H1 (cell line): Measurements from ENCODE around the gene NOL12. TPM values are rescaled to one million over a fixed set of nuclear protein-coding genes. Genes with fewer than 3 reads are reported as not detected.
"Not testable (repeated sequence)": the region's sequence is repeated elsewhere in the genome, so short reads cannot be mapped to it uniquely, and the experiment has no call there.

ENCODE experiments used
- CTCF ChIA-PET: fragments of 300-600 bp; sonication (Branson Sonifier 250); formaldehyde crosslinking; loops from one replicate; lab custom pipeline; 2021; ENCODE audit not compliant: partially characterized antibody; lab: Charles Lee
- POLR2A ChIA-PET: fragments of 300-600 bp; sonication (Branson Sonifier 250); formaldehyde crosslinking; loops from one replicate; lab custom pipeline; 2021; ENCODE audit warnings: inconsistent platforms; ENCODE audit not compliant: partially characterized antibody; lab: Charles Lee
- DNase-seq, 2 experiments: peaks; one replicate each; pipeline versions ENCODE4 v3.0.0 to v3.0.0-alpha.2; 2010 to 2022; ENCODE audit warnings: low spot score in 2 of 2, low read depth in 1 of 2, mixed read lengths in 1 of 2
- FAIRE-seq: peaks from 2 replicates; lab custom pipeline; 2011; peaks lifted over from hg19 to GRCh38; lab: Jason Lieb, UNC
- H2AFZ ChIP-seq: 2 replicates; pipeline ENCODE4 v1.8.1; 2012; ENCODE audit warnings: low read length, inconsistent platforms
- H2AK5ac ChIP-seq: 2 replicates; pipeline ENCODE4 v1.6.1; 2013; ENCODE audit warnings: low read depth, low read length
- H2BK120ac ChIP-seq: replicated peaks from 2 replicates; pipeline ENCODE3; 2013; ENCODE audit warnings: low read depth, low read length, inconsistent platforms
- H2BK12ac ChIP-seq: 2 replicates; pipeline ENCODE4 v1.6.1; 2013; ENCODE audit warnings: low read depth, low read length
- H2BK15ac ChIP-seq: 2 replicates; pipeline ENCODE4 v1.6.1; 2013; ENCODE audit warnings: low read length
- H2BK20ac ChIP-seq: 2 replicates; pipeline ENCODE4 v1.6.1; 2013; ENCODE audit warnings: low read length
- H2BK5ac ChIP-seq: 2 replicates; pipeline ENCODE4 v1.6.1; 2013; ENCODE audit warnings: low read depth, low read length
- H3K14ac ChIP-seq: 2 replicates; pipeline ENCODE4 v1.6.1; 2013; ENCODE audit warnings: inconsistent platforms; ENCODE audit not compliant: insufficient read length
- H3K18ac ChIP-seq: 2 replicates; pipeline ENCODE4 v1.6.1; 2013; ENCODE audit warnings: low read length; ENCODE audit errors: extremely low read depth
- H3K23ac ChIP-seq: 2 replicates; pipeline ENCODE4 v1.6.1; 2013; ENCODE audit warnings: inconsistent platforms; ENCODE audit not compliant: insufficient read length
- H3K23me2 ChIP-seq: 2 replicates; pipeline ENCODE4 v1.6.1; 2013; ENCODE audit warnings: low read depth, low read length
- H3K27ac ChIP-seq: 2 replicates; pipeline ENCODE4 v1.6.1; 2011; ENCODE audit warnings: low read depth, low read length, inconsistent platforms
- H3K27me3 ChIP-seq, 4 experiments: replicated peaks in 1 of 4; 1 replicate in 1 of 4; 2 replicates in 3 of 4; pipeline versions ENCODE4 v1.6.1 to v1.8.1; 2011 to 2013; ENCODE audit warnings: low read length in 3 of 4, mild to moderate bottlenecking in 3 of 4, inconsistent platforms in 2 of 4, mixed read lengths in 2 of 4, moderate library complexity in 1 of 4; ENCODE audit not compliant: control insufficient read depth in 3 of 4, insufficient read depth in 3 of 4; ENCODE audit errors: extremely low read depth in 1 of 4
- H3K36me3 ChIP-seq, 4 experiments: 2 replicates each; pipeline versions ENCODE4 v1.6.1 to v1.8.1; 2011 to 2013; ENCODE audit warnings: mild to moderate bottlenecking in 4 of 4, low read length in 3 of 4, moderate library complexity in 2 of 4, control low read depth in 1 of 4, inconsistent platforms in 1 of 4; ENCODE audit not compliant: insufficient read depth in 4 of 4, control insufficient read depth in 2 of 4
- H3K4ac ChIP-seq: replicated peaks from 2 replicates; pipeline ENCODE3; 2013; ENCODE audit warnings: low read length, low read depth, mixed read lengths, inconsistent platforms; ENCODE audit not compliant: insufficient read length
- H3K4me1 ChIP-seq, 4 experiments: replicated peaks in 1 of 4; 1 replicate in 1 of 4; 2 replicates in 3 of 4; pipeline versions ENCODE4 v1.6.1 to v1.8.1; 2011 to 2013; ENCODE audit warnings: low read length in 3 of 4, inconsistent platforms in 2 of 4, mixed read lengths in 1 of 4; ENCODE audit not compliant: insufficient read depth in 4 of 4, control insufficient read depth in 3 of 4
- H3K4me2 ChIP-seq, 2 experiments: 2 replicates each; pipeline versions ENCODE4 v1.6.1 to v1.8.1; 2011 to 2013; ENCODE audit warnings: low read depth in 2 of 2, low read length in 2 of 2, control low read depth in 1 of 2, inconsistent platforms in 1 of 2, mild to moderate bottlenecking in 1 of 2; ENCODE audit not compliant: insufficient read depth in 1 of 2
- H3K4me3 ChIP-seq, 4 experiments: fragments of 200-600, 300-600 bp in 1 of 4; sonication (generic), shearing (Covaris generic), sonication (Bioruptor Twin) in 1 of 4; 2 replicates each; pipeline versions ENCODE4 v1.5.1 to v1.8.1; 2011 to 2016; ENCODE audit warnings: low read length in 4 of 4, low read depth in 3 of 4, control low read depth in 2 of 4, inconsistent platforms in 2 of 4, mild to moderate bottlenecking in 2 of 4, mixed read lengths in 1 of 4, moderate library complexity in 1 of 4; ENCODE audit not compliant: insufficient read depth in 2 of 4; ENCODE audit errors: extremely low read depth in 1 of 4
- H3K56ac ChIP-seq: replicated peaks from 2 replicates; pipeline ENCODE3; 2013; ENCODE audit warnings: low read depth, mild to moderate bottlenecking, mixed read lengths, low read length, inconsistent platforms; ENCODE audit not compliant: insufficient read length
- H3K79me1 ChIP-seq: 2 replicates; pipeline ENCODE4 v1.6.1; 2013; ENCODE audit warnings: low read depth, low read length, control low read depth
- H3K79me2 ChIP-seq, 2 experiments: 2 replicates each; pipeline versions ENCODE4 v1.6.1 to v1.8.1; 2012 to 2013; ENCODE audit warnings: low read length in 2 of 2, mild to moderate bottlenecking in 2 of 2, inconsistent platforms in 1 of 2; ENCODE audit not compliant: insufficient read depth in 2 of 2, control insufficient read depth in 1 of 2
- H3K9ac ChIP-seq, 4 experiments: replicated peaks in 1 of 4; 1 replicate in 1 of 4; 2 replicates in 3 of 4; pipeline versions ENCODE4 v1.6.1 to v1.8.1; 2011 to 2013; ENCODE audit warnings: low read depth in 3 of 4, low read length in 3 of 4, control low read depth in 2 of 4, mild to moderate bottlenecking in 2 of 4, moderate library complexity in 2 of 4, inconsistent platforms in 1 of 4; ENCODE audit errors: extremely low read depth in 1 of 4
- H3K9me3 ChIP-seq, 2 experiments: 2 replicates each; pipeline versions ENCODE4 v1.6.1 to v1.8.1; 2012 to 2013; ENCODE audit warnings: mild to moderate bottlenecking in 2 of 2, moderate library complexity in 2 of 2, control low read depth in 1 of 2, inconsistent platforms in 1 of 2, low read depth in 1 of 2, low read length in 1 of 2, mixed read lengths in 1 of 2; ENCODE audit not compliant: insufficient read depth in 2 of 2
- H4K20me1 ChIP-seq, 2 experiments: replicated peaks in 1 of 2; 2 replicates each; pipeline versions ENCODE3 to v1.8.1; 2011 to 2013; ENCODE audit warnings: inconsistent platforms in 2 of 2, low read length in 2 of 2, mild to moderate bottlenecking in 1 of 2; ENCODE audit not compliant: insufficient read depth in 2 of 2, control insufficient read depth in 1 of 2
- H4K5ac ChIP-seq: 2 replicates; pipeline ENCODE4 v1.6.1; 2013; ENCODE audit warnings: low read length, low read depth, mixed read lengths, inconsistent platforms; ENCODE audit not compliant: insufficient read length
- H4K8ac ChIP-seq: 2 replicates; pipeline ENCODE4 v1.8.0; 2013; ENCODE audit warnings: mild to moderate bottlenecking, moderate library complexity, low read length, inconsistent platforms; ENCODE audit not compliant: insufficient read depth; ENCODE audit errors: extremely low read depth
- H4K91ac ChIP-seq: replicated peaks from 2 replicates; pipeline ENCODE3; 2013; ENCODE audit warnings: low read length, mixed read lengths, inconsistent platforms; ENCODE audit not compliant: insufficient read length
- WGBS, 2 experiments: shearing (Covaris generic) in 1 of 2; methylation state at CpG; one replicate each; pipeline versions ENCODE4 v1.1.6 to v1.1.7; 2013 to 2015; ENCODE audit warnings: low lambda C conversion rate in 2 of 2, mixed read lengths in 2 of 2, inconsistent platforms in 1 of 2, low coverage in 1 of 2, missing lambda C conversion rate in 1 of 2; ENCODE audit not compliant: insufficient replicate concordance in 2 of 2, insufficient coverage in 1 of 2, insufficient read length in 1 of 2; ENCODE audit errors: extremely low coverage in 1 of 2, missing lambda C conversion rate in 1 of 2; 5-methylcytosine and 5-hydroxymethylcytosine counted together
- polyA plus RNA-seq, 7 experiments: library from polyadenylated mRNA; depleted of rRNA in 3 of 7; stranded (reverse) in 5 of 7; unstranded in 2 of 7; fragments of >200 nt in 5 of 7; fragments of 200-250 nt in 2 of 7; gene quantifications; 1 replicate in 5 of 7; 2 replicates in 1 of 7; 4 replicates in 1 of 7; pipeline versions ENCODE4 v1.2.1 to v1.2.3, GENCODE V29; 2011 to 2013; ENCODE audit warnings: missing spikeins in 2 of 7, mixed read lengths in 2 of 7
- total RNA-seq: library from RNA; stranded (reverse); fragmentation: NEBNext Ultra II Directional; extraction: Animal tissue kit (Norgen Biotek cat#: 25700); gene quantifications from 2 replicates; pipeline ENCODE4 v1.2.1, GENCODE V29; 2021

The NOL12 gene
- total and polyA plus RNA-seq, 2 of the 8 experiments (the other 6 are each of a cell fraction or from before 2014, with no cell fraction given) = 25.3 to 28.3 TPM

DNA sequence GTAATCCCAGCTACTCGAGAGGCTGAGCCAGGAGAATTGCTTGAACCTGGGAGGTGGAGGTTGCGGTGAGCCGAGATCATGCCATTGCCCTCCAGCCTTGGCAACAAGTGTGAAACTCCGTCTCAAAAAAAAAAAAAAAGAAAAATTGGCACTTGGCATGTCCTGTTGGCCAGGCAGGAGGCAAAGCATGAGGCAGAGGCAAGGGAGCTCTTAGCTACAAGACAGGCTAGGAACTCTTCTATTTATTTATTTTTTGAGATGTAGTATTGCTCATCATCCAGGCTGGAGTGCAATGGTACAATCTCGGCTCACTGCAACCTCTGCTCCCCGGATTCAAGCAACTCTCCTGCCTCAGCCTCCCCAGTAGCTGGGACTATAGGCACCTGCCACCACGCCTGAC lies 8.0 kb downstream of the NOL12 start:
- POLR2A ChIA-PET = interaction anchor here (0.7 to 1.3 kb wide), 4 partner anchors 15 to 62 kb away, joined by 3 read pairs; no protein-coding TSS in a partner anchor
- H2BK15ac ChIP-seq, H2AFZ ChIP-seq, H3K27me3 ChIP-seq, H4K5ac ChIP-seq, H3K4me3 ChIP-seq, H2BK120ac ChIP-seq, FAIRE-seq, H3K79me2 ChIP-seq, H3K4me1 ChIP-seq, H3K79me1 ChIP-seq, H3K9me3 ChIP-seq, H4K91ac ChIP-seq, H2BK5ac ChIP-seq, H3K18ac ChIP-seq, H4K20me1 ChIP-seq, H3K27ac ChIP-seq, H2AK5ac ChIP-seq, H3K4me2 ChIP-seq, H3K4ac ChIP-seq, H3K14ac ChIP-seq, H3K9ac ChIP-seq, H3K23me2 ChIP-seq, H4K8ac ChIP-seq, H2BK12ac ChIP-seq, H2BK20ac ChIP-seq, DNase-seq, H3K56ac ChIP-seq, H3K23ac ChIP-seq: not testable (repeated sequence)
- H3K36me3 ChIP-seq = peaks cover 5 to 26% (median 10%) of the 10 kb centered on the region in 4 experiments; a peak in 6 of 8 replicates
- CTCF ChIA-PET = interaction anchor here (3.9 to 7.3 kb wide), 2 partner anchors 13 to 52 kb away, joined by 14 to 37 read pairs; no protein-coding TSS in a partner anchor
- 88% methylated on average over 6 of the region's 7 CpGs; no CpG with 5 or more reads in 1 of the 2 experiments for WGBS, 2 experiments

DNA sequence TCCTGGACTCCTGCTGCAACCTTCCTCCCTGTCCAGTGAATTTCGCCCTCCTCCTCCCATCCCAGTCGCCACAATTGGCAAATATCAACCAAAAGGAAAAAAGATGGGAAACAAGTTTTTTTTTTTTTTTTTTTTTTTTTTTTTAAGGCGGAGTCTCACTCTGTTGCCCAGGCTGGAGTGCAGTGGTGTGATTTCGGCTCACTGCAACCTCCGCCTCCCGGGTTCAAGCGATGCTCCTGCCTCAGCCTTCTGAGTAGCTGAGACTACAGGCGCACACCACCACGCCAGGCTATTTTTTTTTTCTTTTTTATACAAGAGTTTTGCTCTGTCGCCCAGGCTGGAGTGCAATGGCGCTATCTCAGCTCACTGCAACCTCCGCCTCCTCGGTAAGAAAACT lies 10.1 kb downstream of the NOL12 start:
- Histone ChIP-seq H3K36me3 (peaks cover 2 to 24% (median 9%) of the 10 kb centered on the region in 4 experiments; a peak in 6 of 8 replicates), H3K4ac (peak overlapping the region; percentile 64), H3K4me2 (peak overlapping the region; percentile 71 to 90; a peak in 3 of 4 replicates), H3K4me3 (peak overlapping the region; percentile 25 to 76 (median 72); a peak in 7 of 8 replicates), H3K9ac (peak overlapping the region in 1 of 4 experiments; percentile 45; a peak in 3 of 7 replicates), H3K18ac (peak overlapping the region; percentile 32; the same call in 1 of the 2 replicates)
- not testable (repeated sequence) for H2AFZ ChIP-seq, H2BK12ac ChIP-seq, H3K56ac ChIP-seq, H4K8ac ChIP-seq, H3K9me3 ChIP-seq, H2BK5ac ChIP-seq, H2BK15ac ChIP-seq, H2AK5ac ChIP-seq, H4K91ac ChIP-seq, H3K79me1 ChIP-seq, H3K14ac ChIP-seq, H3K4me1 ChIP-seq, DNase-seq, H3K23ac ChIP-seq, H2BK120ac ChIP-seq, FAIRE-seq, H3K23me2 ChIP-seq, H2BK20ac ChIP-seq, H3K27ac ChIP-seq, H3K79me2 ChIP-seq, H4K5ac ChIP-seq, H3K27me3 ChIP-seq, H4K20me1 ChIP-seq
- WGBS, 2 experiments = 62% methylated on average over 13 of the region's 13 CpGs; no CpG with 5 or more reads in 1 of the 2 experiments
- CTCF ChIA-PET = interaction anchor here (0.6 to 7.3 kb wide), 18 partner anchors 9 to 1002 kb away, joined by 3 to 37 read pairs (median 4); partner anchors contain the start of genes LGALS1, NOL12 and PDXP
- POLR2A ChIA-PET = interaction anchor here (0.6 to 4.8 kb wide), 14 partner anchors 10 to 106 kb away, joined by 3 to 30 read pairs (median 6); partner anchors contain the start of genes GGA1, NOL12 and PDXP
